Epithelial cell of proximal tubule (primary cell): ENCODE measurements around the gene BEX3. TPM values are rescaled to one million over a fixed set of nuclear protein-coding genes. Genes with fewer than 3 reads are reported as not detected.

Source experiments
- DNase-seq: peaks from one replicate; pipeline ENCODE4 v3.0.0-alpha.2; 2011; ENCODE audit warnings: low read depth
- H3K4me3 ChIP-seq: 2 replicates; pipeline ENCODE4 v1.5.1; 2011; ENCODE audit warnings: low read depth, mild to moderate bottlenecking, low read length
- total RNA-seq: library from RNA; depleted of rRNA; stranded (reverse); fragments of >200 nt; gene quantifications from 2 replicates; pipeline ENCODE4 v1.2.3, GENCODE V29; 2015
- TF ChIP-seq, protein P1 (sequence below): conservative IDR thresholded peaks from 2 replicates; pipeline ENCODE4 v1.5.1; 2012; ENCODE audit warnings: low read depth, mild to moderate bottlenecking, low read length

Gene BEX3
- total RNA-seq, 1 donor from 2014 or later, result 261 TPM

DNA sequence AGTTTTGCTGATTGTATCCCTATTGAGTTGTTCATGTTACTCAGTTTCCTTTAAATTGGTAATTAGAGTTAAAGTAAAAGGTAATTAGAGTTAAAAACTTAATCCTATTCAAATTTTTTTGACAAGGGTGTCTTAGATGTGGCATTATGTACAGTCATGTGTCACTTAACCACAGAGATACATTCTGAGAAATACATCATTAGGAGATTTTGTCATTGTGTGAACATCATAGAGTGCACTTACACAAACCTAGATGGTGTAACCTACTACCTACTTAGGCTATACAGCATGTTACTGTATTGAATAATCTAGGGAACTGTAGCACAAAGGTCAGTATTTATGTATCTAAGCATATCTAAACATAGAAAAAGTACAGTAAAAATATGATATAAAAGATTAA, 39.2 kb downstream of the BEX3 start:
- no peak overlapping the region for H3K4me3 ChIP-seq
- DNase-seq, result no peak
- TF ChIP-seq, protein P1, sequence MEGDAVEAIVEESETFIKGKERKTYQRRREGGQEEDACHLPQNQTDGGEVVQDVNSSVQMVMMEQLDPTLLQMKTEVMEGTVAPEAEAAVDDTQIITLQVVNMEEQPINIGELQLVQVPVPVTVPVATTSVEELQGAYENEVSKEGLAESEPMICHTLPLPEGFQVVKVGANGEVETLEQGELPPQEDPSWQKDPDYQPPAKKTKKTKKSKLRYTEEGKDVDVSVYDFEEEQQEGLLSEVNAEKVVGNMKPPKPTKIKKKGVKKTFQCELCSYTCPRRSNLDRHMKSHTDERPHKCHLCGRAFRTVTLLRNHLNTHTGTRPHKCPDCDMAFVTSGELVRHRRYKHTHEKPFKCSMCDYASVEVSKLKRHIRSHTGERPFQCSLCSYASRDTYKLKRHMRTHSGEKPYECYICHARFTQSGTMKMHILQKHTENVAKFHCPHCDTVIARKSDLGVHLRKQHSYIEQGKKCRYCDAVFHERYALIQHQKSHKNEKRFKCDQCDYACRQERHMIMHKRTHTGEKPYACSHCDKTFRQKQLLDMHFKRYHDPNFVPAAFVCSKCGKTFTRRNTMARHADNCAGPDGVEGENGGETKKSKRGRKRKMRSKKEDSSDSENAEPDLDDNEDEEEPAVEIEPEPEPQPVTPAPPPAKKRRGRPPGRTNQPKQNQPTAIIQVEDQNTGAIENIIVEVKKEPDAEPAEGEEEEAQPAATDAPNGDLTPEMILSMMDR, result no peak

DNA sequence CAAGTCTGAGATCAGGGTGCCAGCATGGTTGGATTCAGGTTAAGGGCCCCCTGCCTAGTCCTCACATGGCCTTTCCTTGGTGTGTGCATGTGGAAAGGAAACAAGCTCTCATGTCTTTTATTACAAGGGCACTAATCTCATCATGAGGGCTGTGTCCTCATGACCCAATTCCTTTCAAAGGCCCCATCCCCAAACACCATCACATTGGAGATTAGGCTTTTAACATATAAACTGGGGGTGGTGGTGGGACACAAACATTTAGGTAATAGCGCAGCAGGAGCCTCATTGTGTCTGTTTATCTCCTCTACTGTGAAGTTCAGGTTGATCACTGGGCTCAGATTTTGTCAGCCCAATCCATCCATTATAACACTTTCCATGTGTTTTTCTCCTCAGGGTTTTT, 41.0 kb downstream of the BEX3 start:
- no peak overlapping the region for H3K4me3 ChIP-seq
- TF ChIP-seq, protein P1, result no peak
- DNase-seq, result no peak

- TF ChIP-seq, protein P1, result no peak
- H3K4me3 ChIP-seq, result no peak overlapping the region
- no peak for DNase-seq
These were observed 41.6 kb downstream of the BEX3 start for GRCh38 chrX:103417933-103418332.

DNA sequence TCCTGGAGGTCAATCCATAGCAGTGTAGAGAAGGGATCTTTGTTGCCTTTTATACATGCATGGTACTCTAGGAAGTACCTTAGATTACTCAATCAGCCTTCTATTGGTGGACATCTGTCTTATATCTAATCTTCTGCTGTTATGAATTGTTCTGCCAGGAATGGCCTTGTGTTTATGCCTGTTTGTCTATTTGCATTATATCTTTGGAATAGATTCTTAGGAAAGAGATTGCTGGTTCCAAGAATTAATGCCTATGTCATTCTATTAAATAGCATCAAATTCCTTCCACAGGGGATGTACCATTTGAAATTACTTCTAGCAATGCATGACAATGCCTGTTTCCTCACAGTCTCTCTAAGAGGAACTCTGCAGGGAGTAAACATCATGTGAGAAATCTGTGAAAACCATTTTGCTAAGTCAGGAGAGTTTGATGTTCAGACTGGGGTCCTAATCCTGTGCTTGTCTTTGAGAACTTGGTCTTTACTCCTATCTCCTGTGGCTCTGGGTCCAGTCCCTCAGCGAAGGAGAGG, 42.5 kb downstream of the BEX3 start:
- TF ChIP-seq, protein P1, result no peak
- no peak overlapping the region for H3K4me3 ChIP-seq

DNA sequence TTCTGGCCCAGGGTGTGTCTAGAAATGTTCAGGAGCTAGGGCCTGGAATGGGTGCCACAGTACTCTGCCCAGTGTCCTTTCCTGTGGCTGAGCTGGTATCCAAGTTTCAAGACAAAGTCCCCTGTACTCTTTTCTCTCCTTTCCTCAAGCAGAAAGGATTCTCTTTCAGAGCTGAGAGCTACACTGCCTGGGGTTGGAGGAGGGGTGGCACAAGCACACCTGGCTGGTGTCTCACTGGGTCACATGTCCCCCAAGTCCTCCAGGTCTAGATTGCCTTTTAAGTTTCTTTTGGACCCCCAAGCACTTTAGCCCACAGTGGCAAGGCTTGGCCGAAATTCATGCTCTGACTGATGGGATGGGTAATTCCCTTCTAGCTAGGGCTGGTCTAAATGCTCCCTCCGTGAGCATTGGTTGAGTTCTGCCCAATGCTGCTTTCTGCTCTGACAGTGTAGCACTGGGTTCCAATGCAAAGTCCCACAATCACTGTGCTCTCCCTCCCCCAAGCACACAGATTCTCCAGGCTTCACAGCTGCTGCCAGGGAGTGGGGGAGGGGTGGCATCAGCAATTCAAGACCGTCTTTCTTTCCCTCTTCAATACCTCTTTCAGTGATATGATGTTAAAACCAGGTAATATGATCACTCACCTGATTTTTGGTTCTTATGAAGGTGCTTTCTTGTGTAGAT, 47.8 kb downstream of the BEX3 start:
- no peak overlapping the region for H3K4me3 ChIP-seq
- TF ChIP-seq, protein P1, result no peak
- no peak for DNase-seq

More for the DNA sequence above, 42.5 kb downstream of the BEX3 start:
- DNase-seq, result no peak

Other genes starting within 250 kb of the BEX3 start
- gene BEX4, start 161.4 kb upstream of the BEX3 start, total RNA-seq, result 34.2 and 46.4 TPM in 2 replicates
- 68.1 and 92.6 TPM in 2 replicates for gene TCEAL8, start 121.4 kb upstream of the BEX3 start, total RNA-seq
- gene TCEAL5, start 99.8 kb upstream of the BEX3 start, total RNA-seq, result 0.22 TPM in 1 of 2 replicates, not detected in the other
- 9.0 and 19.0 TPM in 2 replicates for gene BEX2, start 65.5 kb upstream of the BEX3 start, total RNA-seq
- gene TCEAL7, start 46.3 kb upstream of the BEX3 start, total RNA-seq, result 16.0 and 25.4 TPM in 2 replicates
- gene TCEAL9, start 20.0 kb upstream of the BEX3 start, total RNA-seq, result 88.0 and 161 TPM in 2 replicates
- 0.07 and 0.23 TPM in 2 replicates for gene RAB40A, start 143.0 kb downstream of the BEX3 start, total RNA-seq
- gene TCEAL4, start 209.0 kb downstream of the BEX3 start, total RNA-seq, result 36.5 and 39.4 TPM in 2 replicates
- 10.1 and 28.7 TPM in 2 replicates for gene TCEAL3, start 231.4 kb downstream of the BEX3 start, total RNA-seq